Keratinocyte (primary cell): ENCODE measurements around the gene SLAMF8. TPM values are rescaled to one million over a fixed set of nuclear protein-coding genes. Genes with fewer than 3 reads are reported as not detected.

Source experiments
- DNase-seq: peaks from one replicate; pipeline ENCODE4 v3.0.0-alpha.2; 2011; ENCODE audit warnings: low read depth, missing footprints, low spot score
- FAIRE-seq: peaks from 2 replicates; lab custom pipeline; 2011; peaks lifted over from hg19 to GRCh38; lab: Jason Lieb, UNC
- H2AFZ ChIP-seq: 2 replicates; pipeline ENCODE4 v1.6.0; 2012; ENCODE audit warnings: low read length, control low read depth, inconsistent platforms; ENCODE audit not compliant: control insufficient read depth
- H3K27ac ChIP-seq: 2 replicates; pipeline ENCODE4 v1.5.1; 2011; ENCODE audit warnings: low read length; ENCODE audit not compliant: control insufficient read depth, insufficient read depth
- H3K27me3 ChIP-seq: 3 replicates; pipeline ENCODE4 v1.6.0; 2011; ENCODE audit warnings: low read length; ENCODE audit not compliant: control insufficient read depth, insufficient read depth; ENCODE audit errors: extremely low read depth
- H3K36me3 ChIP-seq, 2 experiments: 2 replicates in 1 of 2; 3 replicates in 1 of 2; pipeline ENCODE4 v1.5.1; 2011; ENCODE audit warnings: low read length in 2 of 2, mild to moderate bottlenecking in 1 of 2; ENCODE audit not compliant: control insufficient read depth in 2 of 2, insufficient read depth in 2 of 2; ENCODE audit errors: extremely low read depth in 1 of 2
- H3K4me1 ChIP-seq: 3 replicates; pipeline ENCODE4 v1.5.1; 2011; ENCODE audit warnings: low read length; ENCODE audit not compliant: control insufficient read depth, insufficient read depth; ENCODE audit errors: extremely low read depth
- H3K4me2 ChIP-seq: 3 replicates; pipeline ENCODE4 v1.6.0; 2011; ENCODE audit warnings: low read depth, low read length; ENCODE audit not compliant: control insufficient read depth, insufficient read depth; ENCODE audit errors: extremely low read depth
- H3K4me3 ChIP-seq, 3 experiments: fragments of 200-600 bp in 1 of 3; sonication (generic) in 1 of 3; 2 replicates in 2 of 3; 3 replicates in 1 of 3; pipeline ENCODE4 v1.5.1; 2011 to 2016; ENCODE audit warnings: low read length in 3 of 3, mild to moderate bottlenecking in 3 of 3, control low read depth in 2 of 3, inconsistent platforms in 1 of 3, low read depth in 1 of 3, mixed read lengths in 1 of 3, mixed run types in 1 of 3, moderate library complexity in 1 of 3; ENCODE audit not compliant: control insufficient read depth in 2 of 3, insufficient read depth in 2 of 3; ENCODE audit errors: extremely low read depth in 1 of 3
- H3K79me2 ChIP-seq: 2 replicates; pipeline ENCODE4 v1.6.0; 2012; ENCODE audit warnings: low read length; ENCODE audit not compliant: control insufficient read depth, insufficient read depth
- H3K9ac ChIP-seq: 3 replicates; pipeline ENCODE4 v1.6.0; 2011; ENCODE audit warnings: low read length; ENCODE audit not compliant: control insufficient read depth, insufficient read depth; ENCODE audit errors: extremely low read depth
- H3K9me1 ChIP-seq: 3 replicates; pipeline ENCODE4 v1.6.0; 2011; ENCODE audit warnings: low read length; ENCODE audit not compliant: control insufficient read depth, insufficient read depth; ENCODE audit errors: extremely low read depth
- H3K9me3 ChIP-seq: 2 replicates; pipeline ENCODE4 v1.5.1; 2012; ENCODE audit warnings: low read depth, low read length; ENCODE audit not compliant: control insufficient read depth
- H4K20me1 ChIP-seq: 3 replicates; pipeline ENCODE4 v1.6.0; 2011; ENCODE audit warnings: low read length; ENCODE audit not compliant: control insufficient read depth, insufficient read depth; ENCODE audit errors: extremely low read depth
- EZH2 ChIP-seq: IDR thresholded peaks from one replicate; pipeline ENCODE4 v1.6.1; 2012; ENCODE audit warnings: inconsistent platforms, mild to moderate bottlenecking, low read length, moderate library complexity
- dilution Hi-C: fragments of 300-500 bp; cut with MboI; formaldehyde crosslinking; loops from one replicate; pipeline ENCODE4 v1.7.0; 2020; ENCODE audit warnings: low sequenced_read_pairs; ENCODE audit not compliant: extremely low pct_ligation_motif_present
- polyA minus RNA-seq, 3 experiments: library from RNA; depleted of rRNA, polyadenylated mRNA; stranded (reverse); fragments of >200 nt; gene quantifications; 1 replicate in 1 of 3; 2 replicates in 1 of 3; 3 replicates in 1 of 3; pipeline ENCODE4 v1.2.3, GENCODE V29; 2011
- polyA plus RNA-seq, 5 experiments: library from polyadenylated mRNA; depleted of rRNA in 3 of 5; stranded (reverse) in 3 of 5; stranded (forward) in 1 of 5; unstranded in 1 of 5; fragments of >200 nt; gene quantifications; 1 replicate in 1 of 5; 2 replicates in 3 of 5; 3 replicates in 1 of 5; pipeline versions ENCODE4 v1.2.1 to v1.2.3, GENCODE V29; 2011 to 2012; ENCODE audit warnings: missing spikeins in 2 of 5, low read depth in 1 of 5, low replicate concordance in 1 of 5
- TF ChIP-seq, protein P1 (sequence below), 3 experiments: IDR thresholded peaks in 1 of 3; conservative IDR thresholded peaks in 1 of 3; optimal IDR thresholded peaks in 1 of 3; 2 replicates in 2 of 3; 3 replicates in 1 of 3; pipeline versions ENCODE3 to v1.5.1; 2011; ENCODE audit warnings: low read length in 3 of 3, mild to moderate bottlenecking in 3 of 3, moderate library complexity in 2 of 3, control low read depth in 1 of 3, inconsistent platforms in 1 of 3; ENCODE audit not compliant: insufficient read depth in 2 of 3; ENCODE audit errors: extremely low read depth in 1 of 3

SLAMF8 gene
- not detected in 3 replicates for polyA plus RNA-seq
- polyA plus RNA-seq (2011; ENCODE audit: low read depth) = not detected
- polyA plus RNA-seq (2011; cell fraction: cytosol; rRNA removed) = not detected in 2 replicates
- not detected in 2 replicates for polyA plus RNA-seq (2011; cell fraction: nucleus; rRNA removed)
- not detected in 2 replicates for polyA plus RNA-seq (2012; ENCODE audit: low replicate concordance)
- not detected in 3 replicates for polyA minus RNA-seq
- polyA minus RNA-seq (2011; cell fraction: cytosol; rRNA and poly(A)+ RNA removed) = not detected
- polyA minus RNA-seq (2011; cell fraction: nucleus; rRNA and poly(A)+ RNA removed) = not detected in 2 replicates

DNA sequence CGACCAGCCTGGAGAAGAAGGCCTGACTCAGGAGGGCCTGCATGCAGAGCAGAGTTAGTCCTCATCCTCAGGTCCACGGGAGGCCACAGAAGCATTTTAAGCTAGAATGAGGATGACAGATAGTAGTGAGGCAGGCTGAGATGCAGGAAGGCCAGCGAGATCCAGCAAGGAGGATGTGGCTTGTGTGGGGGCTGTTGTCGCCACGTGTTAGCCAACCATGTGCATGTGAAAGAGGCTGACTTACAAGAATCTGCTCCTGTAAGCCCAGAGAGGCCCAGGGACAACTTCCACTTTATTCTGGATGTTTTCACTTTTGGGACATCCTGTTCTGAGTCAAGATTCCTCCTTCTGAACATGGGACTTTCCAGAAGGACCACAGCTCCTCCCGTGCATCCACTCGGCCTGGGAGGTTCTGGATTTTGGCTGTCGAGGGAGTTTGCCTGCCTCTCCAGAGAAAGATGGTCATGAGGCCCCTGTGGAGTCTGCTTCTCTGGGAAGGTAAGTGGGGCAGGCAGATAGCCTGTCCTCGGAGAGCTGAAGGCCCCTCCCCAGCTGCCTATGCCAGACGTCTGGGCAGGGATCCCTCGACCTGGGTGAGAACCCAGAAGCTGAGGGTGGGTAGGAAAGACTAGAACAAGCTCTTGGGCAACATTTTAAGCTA lies at the start of gene SLAMF8:
TSS of gene SLAMF8 (plus strand) at position 433 of the 661 bp plus-strand sequence. CDS start at position 459, 26 bp downstream.
- Histone ChIP-seq H3K9me3 (no peaks in the 10 kb centered on the region), H2AFZ (no peak within 1 kb of the TSS), H3K79me2 (no peaks in the 10 kb centered on the region), H3K27me3 (peaks cover 21% of the 10 kb centered on the region), H3K4me2 (no peak within 1 kb of the TSS), H3K36me3 (no peaks in the 10 kb centered on the region), H3K9me1 (no peaks in the 10 kb centered on the region), H4K20me1 (no peaks in the 10 kb centered on the region), H3K9ac (no peak within 1 kb of the TSS), H3K27ac (no peak within 1 kb of the TSS), H3K4me3 (no peak within 1 kb of the TSS), H3K4me1 (peaks cover 16% of the 10 kb centered on the region)
- DNase-seq = no peak
- no peak for FAIRE-seq
- dilution Hi-C loops = no loop called here
- no peak for TF ChIP-seq EZH2
- TF ChIP-seq, protein P1, sequence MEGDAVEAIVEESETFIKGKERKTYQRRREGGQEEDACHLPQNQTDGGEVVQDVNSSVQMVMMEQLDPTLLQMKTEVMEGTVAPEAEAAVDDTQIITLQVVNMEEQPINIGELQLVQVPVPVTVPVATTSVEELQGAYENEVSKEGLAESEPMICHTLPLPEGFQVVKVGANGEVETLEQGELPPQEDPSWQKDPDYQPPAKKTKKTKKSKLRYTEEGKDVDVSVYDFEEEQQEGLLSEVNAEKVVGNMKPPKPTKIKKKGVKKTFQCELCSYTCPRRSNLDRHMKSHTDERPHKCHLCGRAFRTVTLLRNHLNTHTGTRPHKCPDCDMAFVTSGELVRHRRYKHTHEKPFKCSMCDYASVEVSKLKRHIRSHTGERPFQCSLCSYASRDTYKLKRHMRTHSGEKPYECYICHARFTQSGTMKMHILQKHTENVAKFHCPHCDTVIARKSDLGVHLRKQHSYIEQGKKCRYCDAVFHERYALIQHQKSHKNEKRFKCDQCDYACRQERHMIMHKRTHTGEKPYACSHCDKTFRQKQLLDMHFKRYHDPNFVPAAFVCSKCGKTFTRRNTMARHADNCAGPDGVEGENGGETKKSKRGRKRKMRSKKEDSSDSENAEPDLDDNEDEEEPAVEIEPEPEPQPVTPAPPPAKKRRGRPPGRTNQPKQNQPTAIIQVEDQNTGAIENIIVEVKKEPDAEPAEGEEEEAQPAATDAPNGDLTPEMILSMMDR (optimal IDR thresholded peaks at IDR 0.05 in 1 of 3, IDR thresholded peaks at IDR 0.05 in 1 of 3, conservative IDR thresholded peaks at IDR 0.05 in 1 of 3; ENCODE audit: extremely low read depth in 1 of 3, insufficient read depth in 2 of 3, low read length in 3 of 3) = no peak

- TF ChIP-seq EZH2 = no peak
- TF ChIP-seq, protein P1 (optimal IDR thresholded peaks at IDR 0.05 in 1 of 3, IDR thresholded peaks at IDR 0.05 in 1 of 3, conservative IDR thresholded peaks at IDR 0.05 in 1 of 3; ENCODE audit: extremely low read depth in 1 of 3, insufficient read depth in 2 of 3, low read length in 3 of 3) = no peak
- H3K36me3 ChIP-seq = no peaks in the 10 kb centered on the region
- no peaks in the 10 kb centered on the region for H3K27me3 ChIP-seq
- no peaks in the 10 kb centered on the region for H3K9me1 ChIP-seq
- H3K79me2 ChIP-seq = no peaks in the 10 kb centered on the region
- H3K4me1 ChIP-seq = no peaks in the 10 kb centered on the region
- no peak overlapping the region for H3K9ac ChIP-seq
- no peak overlapping the region for H2AFZ ChIP-seq
- DNase-seq (no peak), FAIRE-seq (no peak)
- no peak overlapping the region for H3K4me2 ChIP-seq
- H3K9me3 ChIP-seq = no peaks in the 10 kb centered on the region
- H3K27ac ChIP-seq = no peak overlapping the region
- H3K4me3 ChIP-seq = no peak overlapping the region
- H4K20me1 ChIP-seq = no peaks in the 10 kb centered on the region
- dilution Hi-C loops = loop anchor here (25.0 kb wide), 1 partner anchor 259 kb away; the partner anchor contains the start of gene PIGM
Measured at GRCh38 chr1:159778266-159778665, 48.4 kb upstream of the SLAMF8 start.
